Ovary (tissue), 3 donors: Measurements from ENCODE around the gene DOCK8.

Experiments used
- CTCF ChIP-seq, 3 donors: fragments of 450-650 bp in 2 of 3; fragments of 200-600 bp in 1 of 3; IDR thresholded peaks; one replicate each; pipeline versions ENCODE4 v1.5.1 to v1.8.0; 2016 to 2022; ENCODE audit warnings: antibody characterized with exemption in 3 of 3, mild to moderate bottlenecking in 1 of 3
- EP300 ChIP-seq: sonication (generic); formaldehyde crosslinking; IDR thresholded peaks from one replicate; pipeline ENCODE4 v1.6.1; 2017; ENCODE audit warnings: antibody characterized with exemption
- donor health status: DM: no; HTN: no; CAD: no.

DNA sequence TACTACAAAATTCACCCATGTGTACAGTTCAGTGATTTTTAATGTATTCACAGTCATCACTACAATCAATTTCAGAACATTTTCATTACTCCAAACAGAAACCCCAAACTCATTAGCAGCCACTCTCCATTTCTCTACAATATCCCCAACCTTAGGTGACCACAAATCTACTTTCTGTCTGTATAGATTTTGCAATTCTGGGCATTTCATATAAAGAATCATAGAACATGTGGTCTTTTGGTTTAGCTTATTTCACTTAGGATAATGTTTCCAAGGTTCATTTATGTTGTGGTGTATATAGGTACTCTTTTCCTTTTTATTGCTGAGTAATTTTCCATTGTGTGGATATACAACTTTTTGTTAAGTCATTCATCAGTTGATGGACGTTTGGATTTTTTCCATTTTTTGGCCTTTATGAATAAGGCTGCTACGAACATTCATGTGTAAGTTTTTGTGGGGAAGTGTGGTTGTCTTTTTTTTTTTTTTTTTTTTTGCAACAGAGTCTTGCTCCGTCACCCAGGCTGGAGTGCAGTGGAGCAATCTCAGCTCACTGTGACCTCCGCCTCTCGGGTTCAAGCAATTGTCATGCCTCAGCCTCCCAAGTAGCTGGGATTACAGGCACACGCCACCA, 54.5 kb downstream of the DOCK8 start:
- TF ChIP-seq CTCF (IDR thresholded peaks at IDR 0.05) (no peak), EP300 (no peak)
